ENCODE measurements around the gene TBC1D3B. TPM values are rescaled to one million over a fixed set of nuclear protein-coding genes. Genes with fewer than 3 reads are reported as not detected.
"Not testable (repeated sequence)": the region's sequence is repeated elsewhere in the genome, so short reads cannot be mapped to it uniquely, and the experiment has no call there.

Gene TBC1D3B
- polyA plus RNA-seq, 1 donor = 7.1 TPM

DNA sequence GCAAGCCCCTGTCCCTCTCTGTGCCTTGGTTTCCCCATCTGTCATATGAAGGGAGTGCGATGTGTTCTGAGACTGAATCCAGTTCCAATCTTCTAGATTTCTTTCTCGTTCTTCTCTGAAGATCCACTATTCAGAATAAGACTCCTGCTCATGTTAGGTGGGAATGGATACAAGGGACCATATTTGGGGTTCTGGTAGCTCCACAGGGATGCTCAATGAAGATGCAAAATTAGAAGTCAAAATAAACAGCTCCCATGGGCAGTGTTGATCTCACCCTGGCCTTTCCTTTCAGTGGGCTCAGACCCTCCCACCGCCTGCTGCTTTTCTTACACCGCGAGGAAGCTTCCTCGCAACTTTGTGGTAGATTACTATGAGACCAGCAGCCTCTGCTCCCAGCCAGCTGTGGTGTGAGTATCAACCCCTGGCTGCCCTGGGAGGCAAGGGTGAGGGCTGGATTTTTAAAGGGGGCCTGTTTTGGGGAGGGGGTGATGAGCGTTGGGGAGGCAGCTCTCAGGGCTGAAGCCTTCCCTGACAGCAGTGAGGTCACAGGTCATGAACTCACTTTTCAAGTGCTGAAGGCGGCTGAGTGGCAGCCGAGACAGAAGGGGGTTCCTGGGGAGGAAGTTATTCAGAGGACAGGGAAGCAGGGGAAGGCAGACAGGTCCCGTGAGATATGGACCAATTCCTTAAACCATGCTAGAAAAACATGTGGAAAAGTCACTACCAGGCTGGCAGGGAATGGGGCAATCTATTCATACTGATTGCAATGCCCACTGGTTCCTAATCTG is 35.2 kb upstream of the TBC1D3B start:
- WGBS (ENCODE audit: insufficient coverage, low lambda C conversion rate) = 37% methylated on average over 3 of the region's 10 CpGs
- not testable (repeated sequence) for H3K4me3 ChIP-seq (ENCODE audit: low read length); H3K4me1 ChIP-seq (ENCODE audit: control insufficient read depth, insufficient read depth, low read length); DNase-seq; H3K27ac ChIP-seq (ENCODE audit: low read length); H3K27me3 ChIP-seq (ENCODE audit: control insufficient read depth, insufficient read depth, low read length); H3K36me3 ChIP-seq (ENCODE audit: control insufficient read depth, insufficient read depth, low read length); H3K9me3 ChIP-seq (ENCODE audit: control insufficient read depth, low read depth, low read length)

DNA sequence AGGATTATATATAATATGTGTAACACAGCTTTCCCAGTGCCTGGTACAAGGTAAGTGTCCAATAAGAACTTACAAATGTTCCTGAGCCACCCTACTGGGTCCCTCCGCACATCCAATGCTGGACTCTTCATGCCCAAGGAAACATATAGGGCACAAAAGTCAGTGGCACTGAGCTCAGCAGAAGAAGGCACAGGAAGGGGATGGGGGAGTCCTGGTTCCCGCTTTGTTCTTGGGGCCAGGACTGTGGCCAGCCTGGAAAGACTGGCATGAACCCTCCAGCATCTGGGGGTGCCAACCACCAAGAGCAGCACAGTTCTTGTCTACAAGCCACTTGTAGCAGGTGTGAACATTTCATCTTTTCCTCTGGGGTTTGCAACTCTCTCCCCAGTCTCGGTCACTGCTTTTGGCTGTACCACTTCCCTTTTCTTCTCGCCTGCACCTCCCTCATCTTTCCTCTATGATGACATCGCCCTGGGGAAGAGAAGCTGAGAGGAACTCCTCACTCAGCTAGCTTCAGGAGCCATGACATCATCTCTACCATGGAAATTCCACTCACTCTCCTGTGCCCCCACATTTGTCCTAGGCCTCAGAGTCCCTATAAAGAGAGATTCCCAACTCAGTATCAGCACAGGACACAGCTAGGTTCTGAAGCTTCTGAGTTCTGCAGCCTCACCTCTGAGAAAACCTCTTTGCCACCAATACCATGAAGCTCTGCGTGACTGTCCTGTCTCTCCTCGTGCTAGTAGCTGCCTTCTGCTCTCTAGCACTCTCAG is 34.2 kb upstream of the TBC1D3B start, which contains the start of gene CCL4L2:
Gene CCL4L2 (plus strand): TSS at position 625 of the 773 bp plus-strand sequence.
- 80% methylated on average over 3 of the region's 7 CpGs for WGBS (ENCODE audit: insufficient coverage, low lambda C conversion rate)
- not testable (repeated sequence) for H3K27me3 ChIP-seq (ENCODE audit: control insufficient read depth, insufficient read depth, low read length); H3K4me1 ChIP-seq (ENCODE audit: control insufficient read depth, insufficient read depth, low read length); H3K9me3 ChIP-seq (ENCODE audit: control insufficient read depth, low read depth, low read length); DNase-seq; H3K27ac ChIP-seq (ENCODE audit: low read length); H3K4me3 ChIP-seq (ENCODE audit: low read length); H3K36me3 ChIP-seq (ENCODE audit: control insufficient read depth, insufficient read depth, low read length)

DNA sequence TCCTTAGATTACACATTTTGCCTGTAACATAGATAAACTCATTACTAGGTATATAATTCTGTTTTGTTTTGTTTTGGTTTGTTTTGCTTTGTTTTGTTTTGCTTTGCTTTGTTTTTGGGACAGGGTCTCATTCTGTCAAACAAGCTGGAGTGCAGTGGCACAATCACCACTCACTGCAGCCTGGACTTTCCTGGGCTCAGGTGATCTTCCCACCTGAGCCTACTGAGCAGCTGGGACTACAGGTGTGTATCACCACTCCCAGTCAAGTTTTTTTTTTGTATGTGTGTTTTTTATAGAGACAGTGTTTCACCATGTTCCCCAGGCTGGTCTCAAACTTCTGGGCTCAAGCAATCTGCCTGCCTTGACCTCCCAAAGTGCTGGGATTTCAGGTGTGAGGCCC is 33.1 kb upstream of the TBC1D3B start:
- Histone ChIP-seq H3K27me3 (ENCODE audit: control insufficient read depth, insufficient read depth, low read length) (peaks cover 7% of the 10 kb centered on the region), H3K4me3 (ENCODE audit: low read length) (no peak overlapping the region), H3K9me3 (ENCODE audit: control insufficient read depth, low read depth, low read length) (no peaks in the 10 kb centered on the region), H3K27ac (ENCODE audit: low read length) (no peak overlapping the region), H3K36me3 (ENCODE audit: control insufficient read depth, insufficient read depth, low read length) (no peaks in the 10 kb centered on the region), H3K4me1 (ENCODE audit: control insufficient read depth, insufficient read depth, low read length) (no peaks in the 10 kb centered on the region)
- no peak for DNase-seq

DNA sequence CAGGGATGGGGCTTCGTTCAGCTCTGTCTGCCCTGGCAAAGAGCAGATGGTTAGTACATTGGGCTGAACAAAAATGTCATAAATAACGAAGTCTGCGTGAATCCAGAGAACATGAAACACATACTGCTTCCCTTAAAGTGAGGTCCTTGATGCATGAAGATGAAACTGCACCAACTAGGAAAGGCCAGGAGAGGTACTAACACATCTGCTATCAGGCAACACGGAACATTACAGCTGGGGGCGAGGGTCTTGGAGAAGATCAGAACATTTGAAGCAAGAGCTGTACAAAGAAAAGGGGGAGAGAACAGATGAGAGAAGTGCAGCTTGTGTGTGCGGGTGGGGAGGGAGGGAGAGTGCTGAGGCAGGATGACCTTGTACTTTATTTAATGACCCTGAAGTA is 30.9 kb upstream of the TBC1D3B start:
- H3K4me1 ChIP-seq (ENCODE audit: control insufficient read depth, insufficient read depth, low read length); H3K36me3 ChIP-seq (ENCODE audit: control insufficient read depth, insufficient read depth, low read length); H3K27ac ChIP-seq (ENCODE audit: low read length); H3K27me3 ChIP-seq (ENCODE audit: control insufficient read depth, insufficient read depth, low read length); DNase-seq; H3K9me3 ChIP-seq (ENCODE audit: control insufficient read depth, low read depth, low read length); H3K4me3 ChIP-seq (ENCODE audit: low read length): not testable (repeated sequence)
- 97% methylated on average over 4 of the region's 6 CpGs for WGBS (ENCODE audit: insufficient coverage, low lambda C conversion rate)

DNA sequence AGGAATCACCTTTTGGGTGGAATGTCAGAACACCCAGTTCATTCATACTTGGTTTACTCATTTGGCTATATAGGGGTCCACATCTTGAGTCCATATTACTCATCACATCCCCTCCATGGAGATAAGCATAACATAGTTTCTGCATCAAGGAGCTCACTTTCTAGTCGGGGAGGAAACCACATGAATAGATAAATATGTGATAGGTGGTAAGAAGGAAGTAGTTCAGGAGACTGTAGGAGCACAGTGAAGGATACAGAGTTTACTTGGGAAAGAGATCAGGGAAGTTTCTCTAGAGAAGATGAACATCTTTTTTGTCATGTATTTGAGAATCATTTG is 30.0 kb upstream of the TBC1D3B start:
- not testable (repeated sequence) for H3K27ac ChIP-seq (ENCODE audit: low read length); H3K27me3 ChIP-seq (ENCODE audit: control insufficient read depth, insufficient read depth, low read length); DNase-seq; H3K9me3 ChIP-seq (ENCODE audit: control insufficient read depth, low read depth, low read length); H3K36me3 ChIP-seq (ENCODE audit: control insufficient read depth, insufficient read depth, low read length); H3K4me3 ChIP-seq (ENCODE audit: low read length); H3K4me1 ChIP-seq (ENCODE audit: control insufficient read depth, insufficient read depth, low read length)
- WGBS (ENCODE audit: insufficient coverage, low lambda C conversion rate) = 60% methylated on average over 1 of the region's 1 CpG

DNA sequence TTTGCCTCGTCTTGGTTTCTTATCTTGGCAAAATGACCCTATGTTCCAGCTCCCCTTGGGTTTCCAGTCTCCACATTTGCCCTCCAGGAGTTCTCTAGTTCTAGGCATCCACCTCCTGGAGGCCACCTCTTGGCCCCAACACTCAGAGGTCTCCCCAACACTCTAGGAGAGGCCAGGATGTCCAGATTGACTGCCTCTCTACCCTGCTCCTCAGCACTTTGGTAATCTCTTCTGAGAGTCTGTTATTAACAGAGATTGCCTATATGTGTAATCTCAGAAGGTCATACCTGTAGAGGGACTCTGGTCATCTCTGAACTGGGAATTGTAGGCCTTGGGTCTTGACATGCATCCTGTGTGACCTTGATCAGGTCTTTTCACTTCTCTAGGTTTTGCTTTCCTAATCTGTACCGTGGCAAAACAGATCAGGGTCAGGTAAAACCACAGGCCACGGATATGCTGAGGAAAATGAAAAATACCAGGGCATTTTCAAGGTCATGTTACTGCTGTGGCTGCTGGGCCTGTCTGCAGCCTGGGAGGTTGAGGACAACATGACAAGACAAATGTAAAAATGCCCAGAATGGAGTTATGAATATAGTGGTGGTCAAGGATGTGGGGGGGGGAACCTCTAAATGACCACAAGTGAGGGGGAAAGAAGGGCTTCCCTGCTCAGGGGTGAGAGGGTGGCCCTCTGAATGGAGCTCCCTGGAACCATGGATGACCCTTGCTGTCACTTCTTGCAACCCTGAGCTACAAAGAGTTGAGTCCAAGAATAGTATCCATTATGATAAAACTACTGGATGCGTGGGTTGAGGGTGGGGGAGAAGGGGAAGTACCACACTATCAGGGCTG is 29.4 kb upstream of the TBC1D3B start:
- DNase-seq = no peak
- 82% methylated on average over 3 of the region's 4 CpGs for WGBS (ENCODE audit: insufficient coverage, low lambda C conversion rate)

DNA sequence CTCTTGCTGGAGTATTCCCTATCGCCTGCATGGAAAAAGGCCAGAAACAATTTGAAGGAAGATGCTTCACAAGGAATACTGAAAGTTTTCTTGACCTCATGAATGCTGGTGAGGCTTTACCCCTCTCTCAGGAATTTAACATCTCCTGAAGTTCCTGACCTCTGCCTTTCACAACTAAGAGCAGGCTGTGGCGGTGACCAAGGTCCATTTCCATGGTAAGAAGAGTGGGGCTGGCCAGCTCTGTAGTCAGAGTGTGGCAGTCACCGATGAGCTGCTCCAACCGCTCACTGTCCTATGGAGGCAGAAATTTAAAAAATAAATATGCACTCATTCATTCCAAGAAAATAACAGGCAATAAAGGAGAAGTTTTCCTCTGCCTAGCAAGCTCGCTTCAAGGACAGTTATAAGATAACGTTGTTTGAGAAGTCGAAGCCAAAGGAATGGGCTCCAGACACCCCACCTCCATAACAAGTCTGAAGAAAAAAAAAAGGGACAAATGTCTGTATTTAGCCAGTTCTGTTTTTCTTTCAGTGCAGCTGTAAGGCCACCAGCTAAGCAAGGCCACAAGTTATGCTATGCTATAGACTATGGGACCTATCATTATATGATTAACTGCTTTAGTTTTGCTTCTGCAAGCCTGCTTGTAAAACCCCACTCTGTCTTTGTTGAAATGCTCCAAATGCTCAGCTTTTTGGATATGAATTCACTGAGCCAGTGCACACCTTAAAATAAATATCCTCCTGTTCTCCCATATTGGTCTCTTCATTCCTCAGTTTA is 28.5 kb upstream of the TBC1D3B start:
- Histone ChIP-seq H3K9me3 (ENCODE audit: control insufficient read depth, low read depth, low read length) (no peaks in the 10 kb centered on the region), H3K4me1 (ENCODE audit: control insufficient read depth, insufficient read depth, low read length) (no peaks in the 10 kb centered on the region), H3K27ac (ENCODE audit: low read length) (no peak overlapping the region), H3K27me3 (ENCODE audit: control insufficient read depth, insufficient read depth, low read length) (no peaks in the 10 kb centered on the region), H3K36me3 (ENCODE audit: control insufficient read depth, insufficient read depth, low read length) (no peaks in the 10 kb centered on the region), H3K4me3 (ENCODE audit: low read length) (no peak overlapping the region)
- no peak for DNase-seq
- 33% methylated on average over 4 of the region's 7 CpGs for WGBS (ENCODE audit: insufficient coverage, low lambda C conversion rate)

More for the DNA sequence above, 29.4 kb upstream of the TBC1D3B start:
- H3K36me3 ChIP-seq (ENCODE audit: control insufficient read depth, insufficient read depth, low read length) = no peaks in the 10 kb centered on the region
- no peak overlapping the region for H3K27ac ChIP-seq (ENCODE audit: low read length)
- H3K27me3 ChIP-seq (ENCODE audit: control insufficient read depth, insufficient read depth, low read length) = no peaks in the 10 kb centered on the region
- no peaks in the 10 kb centered on the region for H3K4me1 ChIP-seq (ENCODE audit: control insufficient read depth, insufficient read depth, low read length)
- H3K9me3 ChIP-seq (ENCODE audit: control insufficient read depth, low read depth, low read length) = no peaks in the 10 kb centered on the region
- H3K4me3 ChIP-seq (ENCODE audit: low read length) = no peak overlapping the region

DNA sequence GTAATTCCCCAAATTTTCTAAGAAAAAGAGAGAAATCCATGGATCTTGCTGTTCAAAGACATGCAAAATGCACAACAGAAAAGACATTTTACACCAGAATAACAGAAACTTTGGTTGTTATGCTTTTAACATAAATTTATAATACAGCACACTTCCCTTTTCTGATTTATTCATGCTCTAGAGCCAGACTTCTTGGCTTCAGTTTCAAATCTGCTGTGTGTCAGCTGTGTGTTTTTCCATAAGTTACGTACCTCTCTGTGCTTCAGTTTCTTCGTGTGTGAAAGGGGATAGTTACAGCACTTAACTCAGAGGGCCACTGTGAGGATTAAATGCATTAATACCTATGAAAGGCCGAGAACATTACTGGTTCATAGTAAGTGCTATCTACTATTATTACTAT is 26.9 kb upstream of the TBC1D3B start:
- DNase-seq = no peak
- Histone ChIP-seq H3K9me3 (ENCODE audit: control insufficient read depth, low read depth, low read length) (no peaks in the 10 kb centered on the region), H3K36me3 (ENCODE audit: control insufficient read depth, insufficient read depth, low read length) (no peaks in the 10 kb centered on the region), H3K4me3 (ENCODE audit: low read length) (no peak overlapping the region), H3K4me1 (ENCODE audit: control insufficient read depth, insufficient read depth, low read length) (peaks cover 3% of the 10 kb centered on the region), H3K27ac (ENCODE audit: low read length) (no peak overlapping the region), H3K27me3 (ENCODE audit: control insufficient read depth, insufficient read depth, low read length) (no peaks in the 10 kb centered on the region)
- 76% methylated on average over 3 of the region's 3 CpGs for WGBS (ENCODE audit: insufficient coverage, low lambda C conversion rate)

DNA sequence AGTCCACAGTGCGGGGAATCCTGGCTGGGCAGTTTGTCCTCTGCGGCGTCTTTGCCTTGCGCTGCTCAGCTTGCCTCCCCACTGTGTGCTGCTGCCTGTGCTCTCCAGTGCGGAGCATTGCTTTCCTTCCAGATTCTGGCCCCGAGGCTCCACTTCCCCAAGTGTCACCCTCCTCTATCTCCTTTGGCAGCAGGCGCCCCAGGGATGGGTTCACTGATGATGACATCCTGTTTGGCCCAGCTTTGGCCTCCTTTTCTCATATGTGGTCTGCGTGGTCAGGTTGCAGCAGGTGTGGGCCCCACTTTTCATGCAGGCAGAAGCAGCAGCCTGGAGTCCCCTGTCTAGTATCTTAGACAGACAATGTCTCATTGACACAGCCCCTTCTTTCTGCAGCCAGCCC is 25.1 kb upstream of the TBC1D3B start:
- H3K4me1 ChIP-seq (ENCODE audit: control insufficient read depth, insufficient read depth, low read length); H3K36me3 ChIP-seq (ENCODE audit: control insufficient read depth, insufficient read depth, low read length); H3K27me3 ChIP-seq (ENCODE audit: control insufficient read depth, insufficient read depth, low read length); DNase-seq; H3K27ac ChIP-seq (ENCODE audit: low read length); H3K9me3 ChIP-seq (ENCODE audit: control insufficient read depth, low read depth, low read length); H3K4me3 ChIP-seq (ENCODE audit: low read length): not testable (repeated sequence)
- WGBS (ENCODE audit: insufficient coverage, low lambda C conversion rate) = 100% methylated on average over 2 of the region's 8 CpGs

DNA sequence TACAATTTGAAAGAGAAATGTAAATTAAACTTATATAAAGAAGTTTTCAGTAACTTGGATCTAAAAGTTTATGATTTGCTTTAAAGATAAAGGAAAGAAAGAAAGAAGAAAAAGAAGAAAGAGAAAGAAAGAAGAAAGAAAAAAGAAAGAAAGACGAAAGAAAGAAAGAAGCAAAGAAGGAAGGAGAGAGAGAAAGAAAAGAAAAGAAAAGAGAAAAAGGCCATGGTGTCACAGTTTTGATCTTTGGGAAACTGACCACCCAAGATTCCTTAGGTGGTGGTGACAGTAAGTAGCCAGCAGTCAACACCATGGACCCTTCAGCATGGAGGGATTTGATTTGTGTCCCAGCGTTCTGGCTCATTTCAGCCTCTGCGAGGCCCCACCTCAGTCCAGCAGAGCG is 24.7 kb upstream of the TBC1D3B start:
- 88% methylated on average over 1 of the region's 4 CpGs for WGBS (ENCODE audit: insufficient coverage, low lambda C conversion rate)
- not testable (repeated sequence) for H3K9me3 ChIP-seq (ENCODE audit: control insufficient read depth, low read depth, low read length); H3K4me1 ChIP-seq (ENCODE audit: control insufficient read depth, insufficient read depth, low read length); H3K27ac ChIP-seq (ENCODE audit: low read length); H3K27me3 ChIP-seq (ENCODE audit: control insufficient read depth, insufficient read depth, low read length); H3K4me3 ChIP-seq (ENCODE audit: low read length); H3K36me3 ChIP-seq (ENCODE audit: control insufficient read depth, insufficient read depth, low read length); DNase-seq
